CD8-positive, alpha-beta memory T cell (primary cell): Measurements from ENCODE around the gene SIKE1. TPM values are rescaled to one million over a fixed set of nuclear protein-coding genes. Genes with fewer than 3 reads are reported as not detected.
"Not testable (repeated sequence)": the region's sequence is repeated elsewhere in the genome, so short reads cannot be mapped to it uniquely, and the experiment has no call there.

Source experiments
- CTCF ChIA-PET: fragments of 350-600 bp; sonication (Branson Sonifier 250); formaldehyde crosslinking; loops from one replicate; lab custom pipeline; 2021; ENCODE audit warnings: antibody characterized with exemption; lab: Charles Lee
- POLR2A ChIA-PET: fragments of 350-600 bp; sonication (Branson Sonifier 250); formaldehyde crosslinking; loops from one replicate; lab custom pipeline; 2021; ENCODE audit warnings: antibody characterized with exemption; lab: Charles Lee
- DNase-seq, 5 donors: peaks; one replicate each; pipeline versions ENCODE4 v3.0.0 to v3.0.0-alpha.2; 2020 to 2022; ENCODE audit warnings: mixed read lengths in 1 of 5
- H3K27ac ChIP-seq: one replicate; pipeline ENCODE4 v1.7.0; 2013; ENCODE audit warnings: low read depth, mild to moderate bottlenecking, low read length, moderate library complexity
- H3K27me3 ChIP-seq: 2 replicates; pipeline ENCODE4 v1.7.0; 2013; ENCODE audit warnings: low read length, mild to moderate bottlenecking; ENCODE audit not compliant: insufficient read depth, poor library complexity, severe bottlenecking
- H3K36me3 ChIP-seq: 2 replicates; pipeline ENCODE4 v1.7.0; 2013; ENCODE audit warnings: mild to moderate bottlenecking, low read length, moderate library complexity; ENCODE audit not compliant: insufficient read depth
- H3K4me1 ChIP-seq: 2 replicates; pipeline ENCODE4 v1.7.0; 2013; ENCODE audit warnings: mild to moderate bottlenecking, low read length, moderate library complexity; ENCODE audit not compliant: insufficient read depth
- H3K4me3 ChIP-seq: 2 replicates; pipeline ENCODE4 v1.7.0; 2013; ENCODE audit warnings: mild to moderate bottlenecking, low read length
- H3K9me3 ChIP-seq: 2 replicates; pipeline ENCODE4 v1.7.0; 2013; ENCODE audit warnings: mild to moderate bottlenecking, low read length
- H3K27ac Mint-ChIP-seq, 8 donors: one replicate each; pipeline ENCODE4 v1.8.0; 2020 to 2021; ENCODE audit warnings: mixed read lengths in 8 of 8, mild to moderate bottlenecking in 6 of 8, inconsistent platforms in 3 of 8, moderate library complexity in 3 of 8
- H3K27me3 Mint-ChIP-seq, 2 donors: one replicate each; pipeline ENCODE4 v1.8.0; 2020 to 2021; ENCODE audit warnings: mixed read lengths in 2 of 2, mild to moderate bottlenecking in 1 of 2, moderate library complexity in 1 of 2
- H3K36me3 Mint-ChIP-seq, 3 donors: one replicate each; pipeline ENCODE4 v1.8.0; 2020 to 2021; ENCODE audit warnings: mixed read lengths in 3 of 3, inconsistent platforms in 1 of 3, mild to moderate bottlenecking in 1 of 3
- H3K4me1 Mint-ChIP-seq, 3 donors: one replicate each; pipeline ENCODE4 v1.8.0; 2020 to 2021; ENCODE audit warnings: mixed read lengths in 3 of 3, inconsistent platforms in 1 of 3, mild to moderate bottlenecking in 1 of 3
- H3K4me3 Mint-ChIP-seq, 7 donors: one replicate each; pipeline ENCODE4 v1.8.0; 2020 to 2021; ENCODE audit warnings: mixed read lengths in 7 of 7, mild to moderate bottlenecking in 6 of 7, moderate library complexity in 4 of 7, inconsistent platforms in 2 of 7
- H3K9me3 Mint-ChIP-seq, 5 donors: one replicate each; pipeline ENCODE4 v1.8.0; 2020 to 2022; ENCODE audit warnings: mixed read lengths in 5 of 5, mild to moderate bottlenecking in 3 of 5, moderate library complexity in 2 of 5, inconsistent platforms in 1 of 5
- polyA plus RNA-seq: library from polyadenylated mRNA; unstranded; fragments of 300-500 nt; fragmentation: Illumina TruSeq; gene quantifications from one replicate; pipeline ENCODE4 v1.2.3, GENCODE V29; 2021
- total RNA-seq, 2 experiments: library from RNA; stranded (reverse); gene quantifications; one replicate each; pipeline ENCODE4 v1.2.3, GENCODE V29; 2021

The SIKE1 gene
- total and polyA plus RNA-seq, 3 experiments from 2014 or later: 29.7 to 70.3 (median 66.0) TPM

- no peaks in the 10 kb centered on the region for H3K9me3 ChIP-seq
- Mint-ChIP-seq H3K27ac (no peak overlapping the region), H3K36me3 (peaks cover 0 to 4% (median 0%) of the 10 kb centered on the region in 3 donors), H3K27me3 (peaks cover 12 to 44% of the 10 kb centered on the region in 2 donors), H3K4me1 (no peaks in the 10 kb centered on the region), H3K4me3 (no peak overlapping the region), H3K9me3 (no peaks in the 10 kb centered on the region)
- H3K4me1 ChIP-seq: no peaks in the 10 kb centered on the region
- no peak overlapping the region for H3K27ac ChIP-seq
- H3K27me3 ChIP-seq: no peaks in the 10 kb centered on the region
- ChIA-PET CTCF (no interaction called here), POLR2A (no interaction called here)
- DNase-seq: no peak
- H3K36me3 ChIP-seq: no peaks in the 10 kb centered on the region
- no peak overlapping the region for H3K4me3 ChIP-seq
Observed at GRCh38 chr1:114794038-114794437, 13.6 kb upstream of the SIKE1 start.

DNA sequence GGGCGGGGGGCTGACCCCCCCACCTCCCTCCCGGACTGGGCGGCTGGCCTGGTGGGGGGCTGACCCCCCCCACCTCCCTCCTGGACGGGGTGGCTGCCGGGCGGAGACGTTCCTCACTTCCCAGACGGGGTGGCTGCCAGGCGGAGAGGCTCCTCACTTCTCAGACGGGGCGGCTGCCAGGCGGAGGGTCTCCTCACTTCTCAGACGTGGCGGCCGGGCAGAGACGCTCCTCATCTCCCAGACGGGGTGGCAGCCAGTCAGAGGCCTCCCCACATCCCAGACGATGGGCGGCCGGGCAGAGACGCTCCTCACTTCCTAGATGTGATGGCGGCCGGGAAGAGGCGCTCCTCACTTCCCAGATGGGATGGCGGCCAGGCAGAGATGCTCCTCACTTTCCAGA lies 10.1 kb upstream of the SIKE1 start:
- H3K27me3 ChIP-seq, POLR2A ChIA-PET, H3K9me3 ChIP-seq, H3K36me3 ChIP-seq, CTCF ChIA-PET, H3K4me1 Mint-ChIP-seq, H3K27ac ChIP-seq, H3K4me3 ChIP-seq, H3K4me3 Mint-ChIP-seq, H3K27ac Mint-ChIP-seq, DNase-seq, H3K4me1 ChIP-seq: not testable (repeated sequence)
- Mint-ChIP-seq H3K27me3 (peaks cover 27 to 53% of the 10 kb centered on the region in 2 donors), H3K9me3 (peaks cover 7 to 21% (median 19%) of the 10 kb centered on the region in 5 donors), H3K36me3 (peaks cover 0 to 23% (median 4%) of the 10 kb centered on the region in 3 donors)

GRCh38 chr1:114786440-114786839 lies 6.0 kb upstream of the SIKE1 start:
- H3K27me3 ChIP-seq, H3K4me3 ChIP-seq, H3K4me1 Mint-ChIP-seq, CTCF ChIA-PET, H3K4me1 ChIP-seq, DNase-seq, H3K27ac ChIP-seq, H3K36me3 ChIP-seq, H3K9me3 ChIP-seq, POLR2A ChIA-PET: not testable (repeated sequence)
- Mint-ChIP-seq H3K27me3 (peaks cover 21 to 29% of the 10 kb centered on the region in 2 donors), H3K9me3 (peaks cover 7 to 23% (median 21%) of the 10 kb centered on the region in 5 donors), H3K27ac (peak overlapping the region in 1 of 8 donors; percentile 46), H3K4me3 (peak overlapping the region in 1 of 7 donors; percentile 36), H3K36me3 (peaks cover 0 to 23% (median 4%) of the 10 kb centered on the region in 3 donors)

DNA sequence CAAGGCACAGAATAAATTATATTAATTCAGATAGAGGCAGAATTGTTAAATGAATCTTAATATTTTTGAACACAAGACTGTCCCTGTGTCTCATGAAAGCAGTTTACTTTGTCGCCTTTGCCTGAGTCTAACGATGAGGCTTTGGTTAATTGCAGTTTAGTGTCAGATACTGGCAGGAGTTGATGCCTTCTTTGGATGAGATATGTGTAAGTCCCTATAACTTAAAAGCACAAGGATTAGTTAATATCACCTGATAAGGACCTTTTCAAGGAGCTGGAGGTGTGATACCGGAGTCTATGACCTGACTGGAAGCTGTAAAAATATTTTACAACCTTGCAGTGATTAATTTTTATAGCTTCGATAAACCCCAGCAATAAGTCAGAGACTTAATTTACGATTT lies 2.0 kb upstream of the SIKE1 start:
- Histone ChIP-seq H3K36me3 (peaks cover 11% of the 10 kb centered on the region), H3K9me3 (no peaks in the 10 kb centered on the region), H3K27me3 (no peaks in the 10 kb centered on the region), H3K4me3 (no peak overlapping the region), H3K4me1 (peaks cover 11% of the 10 kb centered on the region), H3K27ac (no peak overlapping the region)
- peaks cover 5 to 21% (median 18%) of the 10 kb centered on the region in 5 donors for H3K9me3 Mint-ChIP-seq
- H3K27ac Mint-ChIP-seq: peak overlapping the region in 1 of 8 donors; percentile 96
- DNase-seq: no peak
- peaks cover 27 to 38% (median 38%) of the 10 kb centered on the region in 3 donors for H3K4me1 Mint-ChIP-seq
- POLR2A ChIA-PET: no interaction called here
- CTCF ChIA-PET: no interaction called here
- H3K36me3 Mint-ChIP-seq: peaks cover 7 to 28% (median 18%) of the 10 kb centered on the region in 3 donors
- H3K4me3 Mint-ChIP-seq: peak overlapping the region in 2 of 7 donors; percentile 42 to 70
- H3K27me3 Mint-ChIP-seq: peaks cover 9 to 17% of the 10 kb centered on the region in 2 donors

- CTCF ChIA-PET: interaction anchor here (1.4 to 2.7 kb wide), 2 partner anchors 21 to 63 kb away, joined by 3 to 9 read pairs; partner anchors contain the start of gene NRAS
- Mint-ChIP-seq H3K4me3 (peak overlapping the region; percentile 98 to 100 (median 99)), H3K36me3 (peaks cover 0 to 53% (median 13%) of the 10 kb centered on the region in 3 donors)
Observed at GRCh38 chr1:114779722-114780121, 763 bp downstream of the SIKE1 start.

GRCh38 chr1:114776726-114777125 lies 3.8 kb downstream of the SIKE1 start:
- H3K36me3 Mint-ChIP-seq: peaks cover 0 to 77% (median 15%) of the 10 kb centered on the region in 3 donors
- DNase-seq, POLR2A ChIA-PET, H3K4me3 Mint-ChIP-seq, H3K27me3 ChIP-seq, H3K27ac ChIP-seq, H3K9me3 Mint-ChIP-seq, H3K4me3 ChIP-seq, H3K9me3 ChIP-seq, H3K27me3 Mint-ChIP-seq, CTCF ChIA-PET: not testable (repeated sequence)
- H3K27ac Mint-ChIP-seq: peak overlapping the region in 1 of 8 donors; percentile 38
- peaks cover 28 to 41% (median 41%) of the 10 kb centered on the region in 3 donors for H3K4me1 Mint-ChIP-seq
- Histone ChIP-seq H3K36me3 (peaks cover 23% of the 10 kb centered on the region), H3K4me1 (peaks cover 11% of the 10 kb centered on the region)

More at GRCh38 chr1:114779722-114780121, 763 bp downstream of the SIKE1 start:
- H3K36me3 ChIP-seq: peaks cover 20% of the 10 kb centered on the region
- no peaks in the 10 kb centered on the region for H3K9me3 ChIP-seq
- peaks cover 11% of the 10 kb centered on the region for H3K4me1 ChIP-seq
- H3K4me3 ChIP-seq: peak overlapping the region; percentile 85
- POLR2A ChIA-PET: interaction anchor here (1.5 kb wide), 1 partner anchor 22 kb away, joined by 15 read pairs; the partner anchor contains the start of gene CSDE1
- no peaks in the 10 kb centered on the region for H3K27me3 ChIP-seq
- peaks cover 0 to 4% of the 10 kb centered on the region in 2 donors for H3K27me3 Mint-ChIP-seq
- H3K27ac Mint-ChIP-seq: peak overlapping the region; percentile 96 to 100 (median 99)
- no peaks in the 10 kb centered on the region for H3K9me3 Mint-ChIP-seq
- H3K4me1 Mint-ChIP-seq: peaks cover 28 to 41% (median 41%) of the 10 kb centered on the region in 3 donors
- no peak for DNase-seq
- peak overlapping the region; percentile 90 for H3K27ac ChIP-seq

DNA sequence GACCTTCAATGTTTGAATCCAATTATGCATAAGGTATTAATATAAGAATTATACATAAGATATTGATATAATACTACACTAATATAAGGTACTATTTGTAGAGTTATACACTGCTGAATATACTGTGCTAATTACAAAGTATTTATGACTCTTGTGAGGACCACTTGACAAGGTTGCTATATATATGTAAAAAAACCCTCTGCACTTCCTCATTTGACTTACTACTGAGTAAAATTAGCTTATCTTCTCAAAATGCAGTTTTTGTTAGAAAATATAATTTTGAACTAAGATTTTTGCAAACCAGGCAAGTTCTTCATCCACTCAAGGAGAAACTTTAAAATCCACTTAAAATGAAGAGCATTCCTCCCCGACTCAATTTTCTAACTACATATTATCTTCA lies 8.5 kb downstream of the SIKE1 start:
- no peak overlapping the region for H3K4me3 Mint-ChIP-seq
- POLR2A ChIA-PET: no interaction called here
- peaks cover 0 to 67% (median 17%) of the 10 kb centered on the region in 3 donors for H3K36me3 Mint-ChIP-seq
- Histone ChIP-seq H3K36me3 (peaks cover 10% of the 10 kb centered on the region), H3K27ac (no peak overlapping the region), H3K4me1 (no peaks in the 10 kb centered on the region), H3K27me3 (no peaks in the 10 kb centered on the region), H3K9me3 (no peaks in the 10 kb centered on the region), H3K4me3 (no peak overlapping the region)
- no peak for DNase-seq
- H3K27me3 Mint-ChIP-seq: no peaks in the 10 kb centered on the region
- H3K9me3 Mint-ChIP-seq: no peaks in the 10 kb centered on the region
- CTCF ChIA-PET: no interaction called here
- peak overlapping the region in 2 of 8 donors; percentile 6 to 55 for H3K27ac Mint-ChIP-seq
- H3K4me1 Mint-ChIP-seq: no peaks in the 10 kb centered on the region

DNA sequence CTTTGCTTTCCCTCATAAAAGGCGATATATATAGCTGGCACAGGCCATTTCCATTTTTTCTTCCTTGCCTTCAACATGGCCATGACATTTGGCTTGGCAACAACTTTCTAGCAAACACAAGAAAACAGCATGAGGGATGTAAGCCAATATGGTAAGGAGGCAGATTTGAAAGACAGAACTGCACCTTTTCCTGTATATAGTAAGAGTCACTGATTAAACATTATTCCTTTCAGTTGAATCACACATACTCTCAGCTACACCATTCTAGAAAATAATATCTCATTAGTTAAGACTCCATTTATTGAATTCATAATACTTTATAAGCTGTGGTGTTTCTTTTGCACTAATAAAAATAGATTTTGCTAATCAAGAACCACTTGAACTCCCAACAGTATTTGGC lies 9.5 kb downstream of the SIKE1 start:
- Histone ChIP-seq H3K4me3 (no peak overlapping the region), H3K36me3 (peaks cover 5% of the 10 kb centered on the region), H3K27ac (no peak overlapping the region), H3K4me1 (no peaks in the 10 kb centered on the region), H3K27me3 (no peaks in the 10 kb centered on the region), H3K9me3 (no peaks in the 10 kb centered on the region)
- ChIA-PET POLR2A (no interaction called here), CTCF (no interaction called here)
- Mint-ChIP-seq H3K27me3 (no peaks in the 10 kb centered on the region), H3K27ac (no peak overlapping the region), H3K4me1 (no peaks in the 10 kb centered on the region), H3K9me3 (no peaks in the 10 kb centered on the region), H3K4me3 (no peak overlapping the region), H3K36me3 (peaks cover 0 to 57% (median 12%) of the 10 kb centered on the region in 3 donors)
- no peak for DNase-seq
